ENCODE data around the gene ARHGEF9.

ARHGEF9 gene

GRCh38 chrX:63746278-63746677 is 38.7 kb downstream of the ARHGEF9 start:
- no peak for DNase-seq (ENCODE audit: low read depth)

GRCh38 chrX:63744850-63745394 is 40.1 kb downstream of the ARHGEF9 start:
- no peak for DNase-seq (ENCODE audit: low read depth)

DNA sequence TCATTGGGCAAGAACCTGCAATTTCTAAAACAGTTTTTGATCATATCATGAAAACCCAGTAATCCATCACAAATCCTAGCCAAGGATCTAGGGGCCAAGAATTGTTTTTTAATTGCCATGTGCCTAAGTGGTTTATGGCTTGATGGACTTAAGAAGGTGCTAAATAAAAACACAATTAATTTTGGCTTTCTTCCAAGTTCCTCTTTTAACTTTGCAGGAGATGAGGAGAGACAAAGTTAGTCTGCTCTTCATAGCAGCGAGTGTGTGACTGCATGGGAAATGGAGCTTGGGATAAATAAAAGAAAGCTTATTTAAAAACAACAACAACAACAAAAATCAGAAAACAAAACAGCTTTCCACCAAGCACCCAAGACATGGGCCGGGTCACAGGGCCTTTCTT is 41.4 kb downstream of the ARHGEF9 start:
- DNase-seq (ENCODE audit: low read depth): no peak

DNA sequence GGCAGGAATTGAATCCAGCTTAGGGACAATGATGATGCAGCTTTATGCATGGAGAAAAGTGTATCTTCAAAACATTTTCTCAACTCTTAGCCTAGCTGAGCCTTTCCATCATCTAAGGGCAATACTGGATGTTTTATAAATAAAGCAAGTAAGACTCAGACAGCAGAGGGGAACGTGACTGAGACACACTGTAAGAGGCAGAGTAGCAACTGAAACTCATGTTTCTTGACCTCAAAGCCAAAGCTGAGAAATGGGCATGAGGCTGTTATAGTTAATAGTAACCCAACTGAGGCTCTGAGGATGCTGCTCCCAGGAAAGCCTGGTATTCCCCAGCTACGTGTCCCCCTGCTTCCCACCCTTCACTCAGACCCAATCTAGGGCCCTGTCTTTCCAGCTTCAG is 44.6 kb downstream of the ARHGEF9 start:
- DNase-seq (ENCODE audit: low read depth): no peak

- DNase-seq (ENCODE audit: low read depth): no peak
Observed at GRCh38 chrX:63739885-63740284, 45.1 kb downstream of the ARHGEF9 start.

- DNase-seq (ENCODE audit: low read depth): no peak
Observed at GRCh38 chrX:63738696-63739095, 46.3 kb downstream of the ARHGEF9 start.

DNA sequence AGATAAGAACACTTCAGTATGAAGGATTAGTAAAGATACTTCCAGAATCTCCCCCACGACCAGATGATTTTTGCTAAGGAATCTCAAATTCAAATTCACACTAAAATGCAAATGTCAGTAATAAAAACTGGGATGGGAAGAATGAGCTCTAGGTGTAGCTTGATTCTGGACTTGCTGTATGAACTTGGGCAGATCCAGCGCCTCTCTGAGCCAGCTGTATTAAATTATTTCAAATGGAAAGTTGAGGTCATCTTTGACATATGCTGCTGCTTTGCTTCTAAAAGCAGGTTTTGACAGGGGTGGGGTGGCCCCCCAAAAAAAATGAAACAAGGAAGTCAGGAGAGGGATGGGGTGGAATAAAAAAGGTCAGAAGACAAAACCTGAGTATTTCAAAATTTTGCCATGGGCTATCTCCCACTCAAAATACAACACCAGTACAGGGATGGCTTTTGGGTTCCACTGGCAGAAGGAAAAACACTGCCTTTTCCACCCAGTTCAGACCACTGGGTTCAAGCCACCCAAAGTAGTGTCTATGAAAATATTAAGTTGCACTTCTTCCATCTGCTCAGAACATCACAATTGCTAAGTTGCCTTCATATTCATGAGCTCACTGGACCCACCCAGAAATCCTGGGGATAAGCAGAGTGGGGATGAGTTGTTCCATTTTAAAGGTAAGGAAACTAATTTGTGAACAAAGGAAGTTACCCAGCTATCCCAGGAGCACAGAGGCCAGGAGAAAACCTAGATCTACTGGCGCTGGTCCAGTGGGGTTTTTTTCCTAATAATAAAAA is 47.7 kb downstream of the ARHGEF9 start:
- no peak for DNase-seq (ENCODE audit: low read depth)

DNA sequence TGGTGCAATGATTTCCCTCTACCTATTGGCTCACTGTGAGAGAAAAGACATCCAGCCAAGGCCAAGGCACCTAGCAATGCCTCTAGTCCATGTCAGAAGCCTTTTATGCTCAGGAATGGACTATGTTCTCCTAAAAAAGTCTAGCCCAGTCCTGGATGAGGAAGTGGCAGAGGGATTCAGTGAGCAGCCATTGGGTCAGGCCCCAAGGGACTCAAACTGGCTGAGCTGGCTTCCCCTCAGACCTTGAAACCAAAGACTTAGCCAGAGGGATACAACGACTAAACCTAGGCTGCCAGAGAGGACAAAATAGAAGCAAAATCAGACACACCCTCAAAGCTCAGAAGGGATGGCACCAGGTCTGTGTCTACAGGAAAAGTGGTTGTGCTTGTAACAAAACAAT is 49.1 kb downstream of the ARHGEF9 start:
- DNase-seq (ENCODE audit: low read depth): no peak

- DNase-seq (ENCODE audit: low read depth): no peak
Observed at GRCh38 chrX:63720293-63720692, 64.7 kb downstream of the ARHGEF9 start.

DNA sequence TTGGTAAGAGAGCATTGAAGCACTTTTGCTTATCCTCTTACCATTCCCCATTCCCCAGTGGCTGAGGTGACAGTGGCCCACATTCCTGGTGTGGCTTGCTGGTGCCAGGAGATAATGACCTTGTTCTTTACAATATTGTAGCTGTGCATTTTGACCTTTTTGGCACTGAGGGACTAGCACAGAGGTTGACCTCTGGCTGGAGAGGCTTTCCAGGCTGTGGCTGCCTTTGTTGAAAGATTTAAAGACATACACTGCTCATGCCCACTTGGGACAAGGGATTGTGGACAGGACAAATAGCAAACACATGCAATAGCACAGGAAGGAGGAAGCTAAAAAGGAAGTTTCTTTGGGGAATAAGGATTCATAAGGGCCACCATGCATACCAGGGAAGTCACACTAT is 65.4 kb downstream of the ARHGEF9 start:
- DNase-seq (ENCODE audit: low read depth): no peak

DNA sequence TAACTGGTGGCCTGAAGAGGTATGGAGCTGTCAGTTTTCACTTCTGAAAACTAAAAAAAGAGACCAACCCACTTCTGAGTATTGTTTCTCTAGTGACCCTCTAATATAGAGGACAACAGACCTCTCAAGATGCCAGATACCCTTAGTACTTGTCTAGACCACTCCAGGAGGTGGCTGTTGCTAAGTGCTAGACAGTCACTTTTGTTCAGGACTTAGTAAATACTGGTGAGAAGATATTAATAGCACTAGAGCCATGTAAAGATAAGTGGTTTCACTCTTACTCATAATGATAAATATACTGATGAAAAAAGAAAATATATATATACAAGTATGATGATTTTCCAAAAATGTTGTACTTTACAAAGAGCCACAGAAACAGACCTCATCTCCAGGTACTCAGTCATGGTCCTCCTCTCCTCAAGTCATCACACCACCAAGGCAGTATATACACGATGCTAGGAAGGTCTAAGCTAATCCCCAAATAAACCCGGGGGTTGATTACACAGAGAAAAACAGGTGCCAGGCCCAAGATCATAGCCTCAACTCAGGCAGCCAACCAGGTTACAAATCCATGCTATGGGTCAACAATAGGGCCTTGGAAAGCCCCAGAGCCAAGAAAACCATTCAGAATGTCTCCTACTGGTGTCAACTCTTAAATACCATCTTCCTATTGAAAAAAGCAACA is 66.9 kb downstream of the ARHGEF9 start:
- no peak for DNase-seq (ENCODE audit: low read depth)

DNA sequence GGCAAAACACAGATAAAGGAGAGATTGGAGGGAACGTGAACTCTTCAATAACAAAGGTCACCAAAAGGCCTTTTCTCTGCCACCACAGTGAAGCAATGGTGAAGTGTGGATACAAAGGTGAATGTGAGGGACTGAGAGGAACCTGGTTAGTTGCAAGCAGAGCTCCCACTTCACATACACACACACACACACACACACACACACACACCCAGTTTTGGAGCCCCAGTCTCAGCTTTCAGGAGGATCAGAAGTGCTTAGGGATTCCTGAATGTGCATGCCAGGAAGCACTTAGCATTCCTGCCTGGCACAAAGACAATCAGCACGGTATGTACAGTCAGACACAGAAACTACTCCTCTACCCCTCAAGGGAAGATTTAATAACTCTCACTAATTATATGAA is 71.5 kb downstream of the ARHGEF9 start:
- no peak for DNase-seq (ENCODE audit: low read depth)

- no peak for DNase-seq (ENCODE audit: low read depth)
Observed at GRCh38 chrX:63708801-63709200, 76.2 kb downstream of the ARHGEF9 start.

- DNase-seq (ENCODE audit: low read depth): no peak
Observed at GRCh38 chrX:63702556-63702955, 82.5 kb downstream of the ARHGEF9 start.

DNA sequence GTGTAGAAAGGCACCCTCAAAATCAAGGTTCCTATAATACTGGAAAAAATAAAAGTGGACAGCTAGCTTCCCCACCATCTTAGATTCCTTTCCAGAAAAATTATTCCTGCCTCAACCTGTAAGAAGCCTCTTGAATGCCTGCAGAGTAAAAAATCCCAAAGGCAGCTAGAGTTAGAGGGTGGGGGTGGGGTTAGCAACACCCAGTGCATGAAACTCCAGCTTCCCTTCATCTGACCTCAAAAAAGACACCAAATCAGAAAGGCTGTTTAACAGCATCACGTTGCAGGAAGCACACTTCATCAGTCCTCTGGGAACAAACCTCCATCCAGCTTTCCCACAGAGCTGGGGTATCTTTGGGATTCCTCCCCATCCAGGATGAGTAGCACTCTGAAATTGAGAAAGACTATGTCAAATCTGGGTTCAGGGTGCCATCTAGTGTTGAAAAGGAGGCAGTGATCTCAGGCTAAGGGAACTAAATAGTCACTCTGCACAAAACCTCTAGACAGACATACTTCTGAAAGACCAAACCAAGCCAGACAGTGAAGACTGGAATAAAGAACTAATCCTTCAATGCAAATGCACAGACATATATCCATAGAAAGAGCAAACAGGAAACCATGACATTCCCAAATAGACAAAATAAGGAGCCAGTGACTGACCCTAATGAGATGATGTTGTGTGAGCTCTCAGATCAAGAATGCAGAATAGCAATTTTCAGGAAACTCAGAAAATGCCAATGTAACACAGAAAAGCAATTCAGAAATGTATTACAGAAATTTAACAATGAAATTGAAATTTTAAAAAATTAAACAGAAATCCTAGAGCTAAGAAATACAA is 97.9 kb downstream of the ARHGEF9 start:
- no peak for DNase-seq (ENCODE audit: low read depth)

DNA sequence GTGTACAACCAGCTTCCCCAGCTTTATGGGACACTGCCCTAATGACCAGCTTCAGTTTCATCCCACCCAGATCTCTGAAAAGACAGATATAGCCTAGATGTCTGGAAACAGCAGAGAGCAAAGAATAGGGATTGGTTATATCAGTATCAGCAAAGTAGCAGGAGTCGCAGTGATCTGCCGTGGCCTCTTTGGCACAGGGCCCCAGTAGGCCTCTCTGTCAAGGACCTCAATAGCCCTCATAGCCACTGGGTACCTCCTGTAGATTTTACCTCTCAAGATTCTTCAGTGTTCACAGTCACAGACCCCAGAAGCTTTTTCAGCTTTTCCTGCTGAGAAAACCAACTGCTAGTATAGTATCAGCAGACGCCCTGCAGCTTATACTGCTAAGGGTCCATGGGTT is 104.6 kb downstream of the ARHGEF9 start:
- no peak for DNase-seq (ENCODE audit: low read depth)

DNA sequence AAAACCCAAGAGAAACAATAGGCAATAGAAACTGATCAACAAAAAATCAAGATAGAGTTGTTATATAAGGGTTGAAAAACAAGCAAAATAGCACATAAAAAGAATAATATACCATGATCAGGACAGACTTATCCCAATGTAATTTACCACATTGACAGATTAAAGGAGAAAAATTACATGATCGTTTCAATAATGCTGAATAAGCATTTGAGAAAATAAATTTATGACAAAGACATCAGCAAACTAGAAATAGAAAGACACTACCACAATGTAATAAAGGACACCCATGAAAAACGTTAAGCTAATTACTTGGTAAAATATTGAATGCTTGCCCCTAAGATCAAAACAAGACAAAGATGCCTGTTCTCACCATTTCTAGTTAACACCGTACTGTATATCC is 105.6 kb downstream of the ARHGEF9 start:
- DNase-seq (ENCODE audit: low read depth): no peak

- DNase-seq (ENCODE audit: low read depth): no peak
Observed at GRCh38 chrX:63675716-63676115, 109.3 kb downstream of the ARHGEF9 start.

- DNase-seq (ENCODE audit: low read depth): no peak
Observed at GRCh38 chrX:63673896-63674295, 111.1 kb downstream of the ARHGEF9 start.

- DNase-seq (ENCODE audit: low read depth): no peak
Observed at GRCh38 chrX:63664741-63665140, 120.3 kb downstream of the ARHGEF9 start.

DNA sequence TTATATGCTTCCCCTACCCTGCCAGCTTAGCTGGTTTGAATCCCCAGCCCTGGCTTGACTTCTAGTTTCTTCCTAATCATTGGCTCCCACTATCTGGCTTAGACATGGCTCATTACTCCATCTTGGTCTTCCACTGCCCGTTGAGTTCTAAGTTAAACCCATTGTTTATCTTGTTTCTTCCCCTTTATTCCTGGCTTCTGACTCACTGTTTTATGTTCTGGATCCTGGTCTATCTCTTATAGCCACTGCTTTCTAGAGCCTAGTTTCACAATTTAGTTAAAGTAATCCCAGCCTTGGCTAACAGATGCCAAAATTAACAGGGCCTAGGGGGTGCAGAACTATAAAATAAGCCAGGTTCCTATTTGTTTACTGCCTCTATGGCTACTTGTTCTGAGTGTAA is 120.9 kb downstream of the ARHGEF9 start:
- no peak for DNase-seq (ENCODE audit: low read depth)

DNA sequence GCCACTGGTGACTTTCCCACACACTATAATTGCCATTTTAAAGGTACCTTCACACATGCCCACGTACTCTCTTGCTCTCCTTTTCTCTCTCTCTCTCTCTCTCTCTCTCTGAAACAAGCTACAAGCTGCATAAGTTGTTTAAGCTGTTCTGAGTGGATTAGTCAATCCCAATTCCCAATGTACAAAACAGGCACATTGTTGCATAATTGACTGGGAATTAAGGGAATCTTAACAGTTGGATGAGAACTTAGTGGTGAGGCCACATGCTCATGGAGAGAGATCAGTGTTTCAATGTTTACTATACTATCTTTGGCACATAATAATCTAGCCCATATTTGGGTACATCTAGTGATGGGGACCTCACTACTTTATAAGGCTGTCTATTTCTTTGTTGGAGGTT is 123.3 kb downstream of the ARHGEF9 start:
- DNase-seq (ENCODE audit: low read depth): no peak

Data from T follicular helper cell (primary cell).